NCI-H187 (cell line): ENCODE measurements around the gene ANKMY1.

Source experiments
- DNase-seq, 2 experiments: peaks; one replicate each; lab custom pipeline; 2025; lab: John Stamatoyannopoulos, UW

The ANKMY1 gene

GRCh38 chr2:240595381-240596079 is 37.7 kb upstream of the ANKMY1 start:
- no peak for DNase-seq

- DNase-seq: no peak
Observed at GRCh38 chr2:240594511-240595380, 37.0 kb upstream of the ANKMY1 start.

GRCh38 chr2:240593703-240594451 is 36.1 kb upstream of the ANKMY1 start:
- no peak for DNase-seq

- DNase-seq: no peak
Observed at GRCh38 chr2:240593026-240593702, 35.4 kb upstream of the ANKMY1 start.

- no peak for DNase-seq
Observed at GRCh38 chr2:240591784-240592183, 34.0 kb upstream of the ANKMY1 start.

- no peak for DNase-seq
Observed at GRCh38 chr2:240591226-240591625, 33.4 kb upstream of the ANKMY1 start.

- DNase-seq: no peak
Observed at GRCh38 chr2:240590681-240591111, 32.9 kb upstream of the ANKMY1 start.

GRCh38 chr2:240589850-240590525 is 32.2 kb upstream of the ANKMY1 start:
- no peak for DNase-seq

GRCh38 chr2:240589375-240589774 is 31.6 kb upstream of the ANKMY1 start:
- no peak for DNase-seq

- DNase-seq: no peak
Observed at GRCh38 chr2:240588669-240589068, 30.9 kb upstream of the ANKMY1 start.

GRCh38 chr2:240588006-240588655 is 30.3 kb upstream of the ANKMY1 start:
- no peak for DNase-seq

- peak; percentile 26 to 35 for DNase-seq
Observed at GRCh38 chr2:240586919-240587800, 29.4 kb upstream of the ANKMY1 start.

- peak; percentile 64 to 84 for DNase-seq
Observed at GRCh38 chr2:240586198-240586918, 28.6 kb upstream of the ANKMY1 start, which contains the start of gene CAPN10. Gene CAPN10 (plus strand): TSS chr2:240586734. CDS start chr2:240586912, 178 bp downstream.

GRCh38 chr2:240585681-240586197 is 28.0 kb upstream of the ANKMY1 start:
- DNase-seq: no peak

GRCh38 chr2:240585101-240585500 is 27.3 kb upstream of the ANKMY1 start:
- no peak for DNase-seq

- DNase-seq: no peak
Observed at GRCh38 chr2:240584486-240585031, 26.8 kb upstream of the ANKMY1 start.

GRCh38 chr2:240583774-240584173 is 26.0 kb upstream of the ANKMY1 start:
- DNase-seq: no peak

- no peak for DNase-seq
Observed at GRCh38 chr2:240582781-240583180, 25.0 kb upstream of the ANKMY1 start.
